Loucy (cell line): ENCODE measurements around the gene ACTG1.

Experiments used
- EZH2phosphoT487 ChIP-seq: fragments of 200-600 bp; IDR thresholded peaks from 2 replicates; pipeline ENCODE4 v1.6.1; 2018; ENCODE audit warnings: antibody characterized with exemption, mild to moderate bottlenecking, moderate library complexity, borderline replicate concordance
- TF ChIP-seq, protein P1 (sequence below): fragments of 200-600 bp; sonication (generic); conservative IDR thresholded peaks from 2 replicates; pipeline ENCODE4 v1.5.1; 2014; ENCODE audit warnings: mild to moderate bottlenecking, antibody characterized with exemption, low read length

GRCh38 chr17:81524039-81524864, 11.7 kb upstream of the ACTG1 start:
- TF ChIP-seq, protein P1, sequence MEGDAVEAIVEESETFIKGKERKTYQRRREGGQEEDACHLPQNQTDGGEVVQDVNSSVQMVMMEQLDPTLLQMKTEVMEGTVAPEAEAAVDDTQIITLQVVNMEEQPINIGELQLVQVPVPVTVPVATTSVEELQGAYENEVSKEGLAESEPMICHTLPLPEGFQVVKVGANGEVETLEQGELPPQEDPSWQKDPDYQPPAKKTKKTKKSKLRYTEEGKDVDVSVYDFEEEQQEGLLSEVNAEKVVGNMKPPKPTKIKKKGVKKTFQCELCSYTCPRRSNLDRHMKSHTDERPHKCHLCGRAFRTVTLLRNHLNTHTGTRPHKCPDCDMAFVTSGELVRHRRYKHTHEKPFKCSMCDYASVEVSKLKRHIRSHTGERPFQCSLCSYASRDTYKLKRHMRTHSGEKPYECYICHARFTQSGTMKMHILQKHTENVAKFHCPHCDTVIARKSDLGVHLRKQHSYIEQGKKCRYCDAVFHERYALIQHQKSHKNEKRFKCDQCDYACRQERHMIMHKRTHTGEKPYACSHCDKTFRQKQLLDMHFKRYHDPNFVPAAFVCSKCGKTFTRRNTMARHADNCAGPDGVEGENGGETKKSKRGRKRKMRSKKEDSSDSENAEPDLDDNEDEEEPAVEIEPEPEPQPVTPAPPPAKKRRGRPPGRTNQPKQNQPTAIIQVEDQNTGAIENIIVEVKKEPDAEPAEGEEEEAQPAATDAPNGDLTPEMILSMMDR = no peak
- TF ChIP-seq EZH2phosphoT487 = no peak
